GM12878 (cell line): ENCODE results near the gene QSOX1. TPM values are rescaled to one million over a fixed set of nuclear protein-coding genes. Genes with fewer than 3 reads are reported as not detected.
A peak's percentile ranks its signal among the peaks of the same experiment; 100 is the strongest.

Source experiments
- ATAC-seq: fragments of 200-7000 bp; cut with Tn5 transposase; 3 replicates; pipeline ENCODE4 v1.9.1; 2020; ENCODE audit warnings: mild to moderate bottlenecking, moderate library complexity
- BruUV-seq: library from RNA; stranded (reverse); fragments of 400-500 nt; replicated peaks from 2 replicates; lab custom pipeline; 2021; lab: Mats Ljungman, UMichigan
- CTCF ChIA-PET: fragments of 300-600 bp; sonication (Branson Sonifier 250); formaldehyde crosslinking; extraction: SDS; loops from one replicate; lab custom pipeline; 2021; ENCODE audit warnings: inconsistent platforms; lab: Yijun Ruan, JAX
- POLR2A ChIA-PET: fragments of 350-600 bp; formaldehyde crosslinking; extraction: SDS; loops from one replicate; lab custom pipeline; 2021; ENCODE audit warnings: inconsistent platforms; lab: Charles Lee
- RAD21 ChIA-PET: fragments of 300-600 bp; sonication (Branson Sonifier 250); formaldehyde crosslinking; loops from one replicate; lab custom pipeline; 2023; ENCODE audit warnings: antibody characterized with exemption; ENCODE audit not compliant: unreplicated experiment; lab: Charles Lee
- SMC1A ChIA-PET: fragments of 300-600 bp; sonication (Branson Sonifier 250); formaldehyde crosslinking; loops from one replicate; lab custom pipeline; 2023; ENCODE audit not compliant: unreplicated experiment, uncharacterized antibody; lab: Charles Lee
- DNase-seq: peaks from one replicate; pipeline ENCODE4 v3.0.0-alpha.2; 2011; ENCODE audit warnings: low read depth, low spot score
- FAIRE-seq: peaks from 3 replicates; lab custom pipeline; 2011; peaks lifted over from hg19 to GRCh38; lab: Jason Lieb, UNC
- H2AFZ ChIP-seq: 2 replicates; pipeline ENCODE4 v1.6.0; 2011; ENCODE audit warnings: low read depth, low read length, control low read depth; ENCODE audit not compliant: control insufficient read depth
- H3K27ac ChIP-seq: 2 replicates; pipeline ENCODE4 v1.5.1; 2011; ENCODE audit warnings: control low read depth; ENCODE audit not compliant: control insufficient read depth, insufficient read depth
- H3K27me3 ChIP-seq, 2 experiments: replicated peaks in 1 of 2; 2 replicates each; pipeline versions ENCODE4 v1.6.0 to v1.6.1; 2011; ENCODE audit warnings: low read length in 1 of 2; ENCODE audit not compliant: control insufficient read depth in 2 of 2, insufficient read depth in 2 of 2
- H3K36me3 ChIP-seq, 2 experiments: 2 replicates each; pipeline ENCODE4 v1.5.1; 2011; ENCODE audit warnings: low read length in 1 of 2; ENCODE audit not compliant: control insufficient read depth in 2 of 2, insufficient read depth in 2 of 2
- H3K4me1 ChIP-seq: 2 replicates; pipeline ENCODE4 v1.6.1; 2011; ENCODE audit warnings: mild to moderate bottlenecking, low read length, moderate library complexity, mixed read lengths; ENCODE audit not compliant: control insufficient read depth, insufficient read depth
- H3K4me2 ChIP-seq: 2 replicates; pipeline ENCODE4 v1.6.0; 2011; ENCODE audit warnings: control low read depth; ENCODE audit not compliant: control insufficient read depth, insufficient read depth
- H3K4me3 ChIP-seq: fragments of 200-600 bp; sonication (generic); 2 replicates; pipeline ENCODE4 v1.5.1; 2016
- H3K79me2 ChIP-seq: 2 replicates; pipeline ENCODE4 v1.6.0; 2011; ENCODE audit warnings: low read length; ENCODE audit not compliant: control insufficient read depth, insufficient read depth
- H3K9ac ChIP-seq: 2 replicates; pipeline ENCODE4 v1.8.0; 2011; ENCODE audit warnings: low read length, control low read depth, mixed read lengths; ENCODE audit not compliant: control insufficient read depth, insufficient read depth
- H3K9me3 ChIP-seq: replicated peaks from 3 replicates; pipeline ENCODE4 v1.5.1; 2011; ENCODE audit warnings: mild to moderate bottlenecking, low read length; ENCODE audit not compliant: control insufficient read depth, insufficient read depth
- H4K20me1 ChIP-seq: 2 replicates; pipeline ENCODE4 v1.6.0; 2011; ENCODE audit not compliant: control insufficient read depth, insufficient read depth
- CBFB ChIP-seq: IDR thresholded peaks from 2 replicates; pipeline ENCODE4 v1.6.1; 2016; ENCODE audit warnings: antibody characterized with exemption, low read depth
- CUX1 ChIP-seq: IDR thresholded peaks from 2 replicates; pipeline ENCODE4 v1.6.1; 2012; ENCODE audit warnings: improper control_type of control experiment, low read depth, low read length; ENCODE audit not compliant: insufficient replicate concordance
- GABPA ChIP-seq: IDR thresholded peaks from 2 replicates; pipeline ENCODE4 v1.6.1; 2014; ENCODE audit warnings: antibody characterized with exemption, low read depth, mild to moderate bottlenecking, inconsistent platforms
- HDGF ChIP-seq: fragments of 450-650 bp; IDR thresholded peaks from 2 replicates; pipeline ENCODE4 v1.6.1; 2016; ENCODE audit warnings: antibody characterized with exemption
- NR2F1 ChIP-seq: fragments of 450-650 bp; conservative IDR thresholded peaks from 2 replicates; pipeline ENCODE4 v1.6.1; 2017; ENCODE audit warnings: mild to moderate bottlenecking
- RAD51 ChIP-seq: fragments of 450-650 bp; IDR thresholded peaks from 2 replicates; pipeline ENCODE4 v1.6.1; 2016; ENCODE audit warnings: moderate library complexity, mild to moderate bottlenecking, inconsistent platforms
- RELA ChIP-seq: fragments of 450-650 bp; IDR thresholded peaks from 2 replicates; pipeline ENCODE4 v1.8.0; 2014; ENCODE audit warnings: borderline replicate concordance; ENCODE audit not compliant: partially characterized antibody
- SIX5 ChIP-seq: IDR thresholded peaks from 2 replicates; pipeline ENCODE4 v1.6.1; 2011; ENCODE audit warnings: mild to moderate bottlenecking, low read depth, low read length, moderate library complexity; ENCODE audit not compliant: severe bottlenecking
- ZNF384 ChIP-seq: IDR thresholded peaks from 2 replicates; pipeline ENCODE4 v1.6.1; 2012; ENCODE audit warnings: low read depth, mild to moderate bottlenecking, low read length, improper control_type of control experiment, borderline replicate concordance
- WGBS: methylation state at CpG from one replicate; pipeline ENCODE4 v1.1.6; 2016; ENCODE audit warnings: low lambda C conversion rate; ENCODE audit not compliant: insufficient replicate concordance, insufficient coverage; ENCODE audit errors: missing lambda C conversion rate; 5-methylcytosine and 5-hydroxymethylcytosine counted together
- in situ Hi-C: fragments of 300-500 bp; cut with MboI; formaldehyde crosslinking; loops from 9 replicates; pipeline ENCODE4 v1.14.3; 2018; ENCODE audit warnings: mixed read lengths
- intact Hi-C: fragments of 100-400 bp; cut with micrococcal nuclease; formaldehyde crosslinking; loops from one replicate; pipeline ENCODE4 v1.14.2; 2022; ENCODE audit not compliant: unreplicated experiment
- polyA plus RNA-seq, 11 experiments: library from polyadenylated mRNA; depleted of rRNA in 4 of 11; unstranded in 6 of 11; stranded (reverse) in 5 of 11; fragments of >200 nt; fragmentation: Nextera tagmentation in 4 of 11; fragmentation: Illumina TruSeq in 1 of 11; extraction: Ambion mirVana in 4 of 11; extraction: Trizol in 1 of 11; gene quantifications; 1 replicate in 1 of 11; 2 replicates in 10 of 11; pipeline versions ENCODE4 v1.2.1 to v1.2.3, GENCODE V29; 2011 to 2016; ENCODE audit warnings: inconsistent platforms in 2 of 11, missing spikeins in 2 of 11, low read depth in 1 of 11
- total RNA-seq, 4 experiments: library from RNA; depleted of rRNA in 3 of 4; stranded (reverse); fragments of >200 nt in 3 of 4; fragmentation: Illumina TruSeq in 1 of 4; extraction: Trizol in 1 of 4; gene quantifications; 2 replicates each; pipeline versions ENCODE4 v1.2.1 to v1.2.3, GENCODE V29; 2013 to 2021
- TF ChIP-seq, protein P1 (sequence below): fragments of 450-650 bp; IDR thresholded peaks from 2 replicates; pipeline ENCODE4 v1.6.1; 2018; ENCODE audit warnings: mild to moderate bottlenecking, low read depth, moderate library complexity; ENCODE audit not compliant: partially characterized antibody

QSOX1 gene
- total and polyA plus RNA-seq, 10 of the 15 experiments (the other 5 are each of a cell fraction or from before 2014, with no cell fraction given) = 1.8 to 31.3 (median 11.2) TPM

DNA sequence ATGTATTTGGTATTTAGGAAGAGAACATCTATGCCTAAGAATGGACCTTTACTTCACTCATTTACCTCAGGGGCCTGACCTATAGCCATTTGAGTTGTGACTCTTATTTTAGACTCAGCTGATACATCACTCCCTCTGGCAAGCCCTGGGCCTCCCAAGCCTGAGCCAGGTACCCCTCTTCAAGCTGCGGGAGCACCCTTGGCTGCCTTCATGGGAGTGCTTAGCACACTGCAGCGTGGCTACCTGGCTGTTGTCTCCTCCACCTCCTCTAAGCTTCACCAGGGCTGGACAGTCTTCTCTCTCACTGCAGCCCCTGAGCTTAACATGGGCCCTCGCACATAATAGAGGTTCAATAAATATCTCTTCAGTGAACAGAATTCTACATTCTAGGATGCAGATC lies 51.9 kb downstream of the QSOX1 start:
- DNase-seq = no peak
- no peaks in the 10 kb centered on the region for H3K27me3 ChIP-seq
- H3K9ac ChIP-seq = no peak overlapping the region
- H3K36me3 ChIP-seq = no peaks in the 10 kb centered on the region
- WGBS = 44% methylated on average over 3 of the region's 3 CpGs
- ChIA-PET POLR2A (no interaction called here), RAD21 (no interaction called here), SMC1A (interaction anchor here (0.6 kb wide), 1 partner anchor 14 kb away, joined by 3 read pairs; no protein-coding TSS in a partner anchor), CTCF (interaction anchor here (0.6 to 1.0 kb wide), 3 partner anchors 19 to 1906 kb away, joined by 3 read pairs; no protein-coding TSS in a partner anchor)
- in situ Hi-C loops = no loop called here
- TF ChIP-seq, protein P1, sequence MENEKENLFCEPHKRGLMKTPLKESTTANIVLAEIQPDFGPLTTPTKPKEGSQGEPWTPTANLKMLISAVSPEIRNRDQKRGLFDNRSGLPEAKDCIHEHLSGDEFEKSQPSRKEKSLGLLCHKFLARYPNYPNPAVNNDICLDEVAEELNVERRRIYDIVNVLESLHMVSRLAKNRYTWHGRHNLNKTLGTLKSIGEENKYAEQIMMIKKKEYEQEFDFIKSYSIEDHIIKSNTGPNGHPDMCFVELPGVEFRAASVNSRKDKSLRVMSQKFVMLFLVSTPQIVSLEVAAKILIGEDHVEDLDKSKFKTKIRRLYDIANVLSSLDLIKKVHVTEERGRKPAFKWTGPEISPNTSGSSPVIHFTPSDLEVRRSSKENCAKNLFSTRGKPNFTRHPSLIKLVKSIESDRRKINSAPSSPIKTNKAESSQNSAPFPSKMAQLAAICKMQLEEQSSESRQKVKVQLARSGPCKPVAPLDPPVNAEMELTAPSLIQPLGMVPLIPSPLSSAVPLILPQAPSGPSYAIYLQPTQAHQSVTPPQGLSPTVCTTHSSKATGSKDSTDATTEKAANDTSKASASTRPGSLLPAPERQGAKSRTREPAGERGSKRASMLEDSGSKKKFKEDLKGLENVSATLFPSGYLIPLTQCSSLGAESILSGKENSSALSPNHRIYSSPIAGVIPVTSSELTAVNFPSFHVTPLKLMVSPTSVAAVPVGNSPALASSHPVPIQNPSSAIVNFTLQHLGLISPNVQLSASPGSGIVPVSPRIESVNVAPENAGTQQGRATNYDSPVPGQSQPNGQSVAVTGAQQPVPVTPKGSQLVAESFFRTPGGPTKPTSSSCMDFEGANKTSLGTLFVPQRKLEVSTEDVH = no peak
- intact Hi-C loops = no loop called here
- no TSS peak for BruUV-seq
- H3K27ac ChIP-seq = no peak overlapping the region
- H3K79me2 ChIP-seq = no peaks in the 10 kb centered on the region
- FAIRE-seq = no peak
- no peak overlapping the region for H3K4me2 ChIP-seq
- H3K9me3 ChIP-seq = no peaks in the 10 kb centered on the region
- ATAC-seq = no peak
- H2AFZ ChIP-seq = no peak overlapping the region
- H3K4me1 ChIP-seq = no peaks in the 10 kb centered on the region
- H3K4me3 ChIP-seq = no peak overlapping the region
- no peaks in the 10 kb centered on the region for H4K20me1 ChIP-seq

DNA sequence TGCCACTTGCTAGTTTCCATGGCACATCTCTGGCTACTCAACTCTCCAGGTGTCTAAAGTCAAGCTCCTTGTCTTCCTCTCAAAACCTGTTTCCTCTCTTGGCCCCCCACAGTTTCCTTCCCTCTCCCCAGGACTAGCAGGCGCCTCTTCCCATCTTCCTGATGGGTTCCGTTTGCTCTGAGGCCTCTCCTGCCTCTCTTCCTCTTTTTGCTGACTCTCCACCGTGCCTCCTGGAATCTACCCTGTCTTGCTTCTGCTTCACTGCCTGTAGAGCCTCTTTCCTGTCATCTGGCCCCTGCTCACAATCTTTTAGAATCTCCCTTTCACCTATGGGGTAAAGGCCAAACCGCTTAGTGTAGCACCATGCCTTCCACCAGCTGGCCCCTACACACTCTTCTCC lies 53.6 kb downstream of the QSOX1 start:
- DNase-seq (no peak), FAIRE-seq (no peak), ATAC-seq (peak; percentile 45)
- Histone ChIP-seq H2AFZ (peak overlapping the region; percentile 7; the same call in 1 of the 2 replicates), H3K4me1 (no peaks in the 10 kb centered on the region), H3K27ac (no peak overlapping the region), H3K4me2 (no peak overlapping the region), H3K4me3 (no peak overlapping the region), H3K27me3 (no peaks in the 10 kb centered on the region), H3K79me2 (no peaks in the 10 kb centered on the region), H4K20me1 (no peaks in the 10 kb centered on the region), H3K9me3 (no peaks in the 10 kb centered on the region), H3K9ac (no peak overlapping the region), H3K36me3 (no peaks in the 10 kb centered on the region)
- 33% methylated on average over 4 of the region's 4 CpGs for WGBS
- CTCF ChIA-PET = interaction anchor here (0.5 kb wide), 1 partner anchor 398 kb away, joined by 3 read pairs; no protein-coding TSS in a partner anchor
- no TSS peak for BruUV-seq
- intact Hi-C loops = no loop called here
- RAD21 ChIA-PET = no interaction called here
- SMC1A ChIA-PET = no interaction called here
- POLR2A ChIA-PET = no interaction called here
- in situ Hi-C loops = no loop called here
- TF ChIP-seq GABPA (no peak), NR2F1 (no peak), RAD51 (no peak), SIX5 (no peak), CUX1 (no peak), HDGF (no peak), RELA (no peak), ZNF384 (no peak), CBFB (no peak)
